ENCODE measurements around the gene EIF4EBP3. TPM values are rescaled to one million over a fixed set of nuclear protein-coding genes. Genes with fewer than 3 reads are reported as not detected.

Gene EIF4EBP3
- total and polyA plus RNA-seq, 9 of the 15 experiments (the other 6 are each of a cell fraction or from before 2014, with no cell fraction given) = 1.3 to 7.5 (median 3.8) TPM

- no peaks in the 10 kb centered on the region for H3K4me1 ChIP-seq (replicated peaks in 1 of 2; ENCODE audit: control insufficient read depth in 2 of 2, insufficient read depth in 2 of 2, low read length in 2 of 2)
- in situ Hi-C loops (cut with MboI) (no loop called here), intact Hi-C loops (cut with micrococcal nuclease) (no loop called here)
- FAIRE-seq = no peak
- no peaks in the 10 kb centered on the region for H3K27me3 ChIP-seq (ENCODE audit: control insufficient read depth in 2 of 2, insufficient read depth in 2 of 2, low read length in 2 of 2)
- 100% methylated on average over 1 of the region's 1 CpG for WGBS (ENCODE audit: insufficient coverage, low coverage, missing lambda C conversion rate)
- no peaks in the 10 kb centered on the region for H3K9me3 ChIP-seq (replicated peaks; ENCODE audit: control insufficient read depth, insufficient read depth, low read depth, low read length)
- H3K4me3 ChIP-seq = no peak overlapping the region
- H4K20me1 ChIP-seq (replicated peaks; ENCODE audit: control insufficient read depth, insufficient read depth, low read length) = no peaks in the 10 kb centered on the region
- ATAC-seq = no peak
- peaks cover 86% of the 10 kb centered on the region; the same call in 2 of the 3 replicates for H3K36me3 ChIP-seq (ENCODE audit: control insufficient read depth, insufficient read depth, low read length)
- H2AFZ ChIP-seq (ENCODE audit: low read depth, low read length) = no peak overlapping the region
- no peak overlapping the region for H3K4me2 ChIP-seq (ENCODE audit: insufficient read depth, low read length)
- no peak overlapping the region for H3K27ac ChIP-seq (ENCODE audit: extremely low read depth, low read depth, low read length)
- no peak overlapping the region for H3K9ac ChIP-seq (ENCODE audit: insufficient read depth in 1 of 2, low read depth in 2 of 2, low read length in 2 of 2)
- CTCF ChIA-PET (ENCODE audit: low intra/inter-chr PET ratio) = no interaction called here
- H3K79me2 ChIP-seq (ENCODE audit: control insufficient read depth, insufficient read depth, low read length) = no peaks in the 10 kb centered on the region
- POLR2A ChIA-PET = interaction anchor here (0.5 to 1.5 kb wide), 4 partner anchors 11 to 1997 kb away, joined by 3 read pairs; partner anchors contain the start of gene PCDHA1
- BruUV-seq (replicated peaks) = no TSS peak
- DNase-seq (ENCODE audit: extremely low read depth in 1 of 4, low spot score in 3 of 4) = no peak
- H3K9me1 ChIP-seq (ENCODE audit: control insufficient read depth, insufficient read depth, low read length) = no peaks in the 10 kb centered on the region
- TF ChIP-seq PTTG1 (tag; IDR thresholded peaks at IDR 0.05; ENCODE audit: low read depth) (no peak), ZNF444 (CRISPR knock-in tag; IDR thresholded peaks at IDR 0.05) (no peak), NCOA4 (IDR thresholded peaks at IDR 0.05; ENCODE audit: partially characterized antibody) (no peak), NFIX (CRISPR knock-in tag; IDR thresholded peaks at IDR 0.05; ENCODE audit: low read depth) (no peak), POLR2AphosphoS5 (IDR thresholded peaks at IDR 0.05; ENCODE audit: control insufficient read depth, insufficient read depth, low read depth, low read length) (no peak), FOXP4 (CRISPR knock-in tag; IDR thresholded peaks at IDR 0.05; ENCODE audit: borderline replicate concordance) (no peak), ZKSCAN3 (CRISPR knock-in tag; IDR thresholded peaks at IDR 0.05) (no peak), NFYB (IDR thresholded peaks at IDR 0.05; ENCODE audit: extremely low read depth, insufficient read length) (no peak), SMAD4 (CRISPR knock-in tag; conservative IDR thresholded peaks at IDR 0.05) (no peak), HNRNPUL1 (IDR thresholded peaks at IDR 0.05; ENCODE audit: low read length) (no peak), ETS1 (conservative IDR thresholded peaks at IDR 0.05; ENCODE audit: control insufficient read depth, low read depth, low read length) (no peak), ZNF398 (CRISPR knock-in tag; IDR thresholded peaks at IDR 0.05) (no peak), POU5F1 (IDR thresholded peaks at IDR 0.05; ENCODE audit: borderline replicate concordance, low read depth, low read length, partially characterized antibody) (no peak), KAT8 (IDR thresholded peaks at IDR 0.05; ENCODE audit: low read depth) (no peak), NCOR1 (IDR thresholded peaks at IDR 0.05) (no peak), PHTF2 (CRISPR knock-in tag; IDR thresholded peaks at IDR 0.05) (no peak), MNT (conservative IDR thresholded peaks at IDR 0.05) (no peak)
Observed at GRCh38 chr5:140540227-140540626, 7.2 kb upstream of the EIF4EBP3 start.
